CD4-positive, CD25-positive, alpha-beta regulatory T cell (primary cell): Measurements from ENCODE around the gene HOXB9. TPM values are rescaled to one million over a fixed set of nuclear protein-coding genes. Genes with fewer than 3 reads are reported as not detected.
A peak's percentile ranks its signal among the peaks of the same experiment; 100 is the strongest.

Source experiments
- ATAC-seq, 2 donors: fragments of 150-1000 bp; cut with Tn5 transposase; one replicate each; pipeline ENCODE4 v1.10.0; 2021; ENCODE audit warnings: low read depth in 2 of 2, moderate number of reproducible peaks in 2 of 2, moderate library complexity in 1 of 2
- DNase-seq, 3 donors: peaks; one replicate each; pipeline versions ENCODE4 v3.0.0 to v3.0.0-alpha.2; 2012 to 2022; ENCODE audit warnings: mixed read lengths in 1 of 3
- H3K27ac ChIP-seq: one replicate; pipeline ENCODE4 v1.7.0; 2013; ENCODE audit warnings: mild to moderate bottlenecking, low read length; ENCODE audit not compliant: insufficient read depth, poor library complexity, severe bottlenecking
- H3K27me3 ChIP-seq: one replicate; pipeline ENCODE4 v1.7.0; 2013; ENCODE audit warnings: low read length; ENCODE audit not compliant: control insufficient read depth, insufficient read depth
- H3K36me3 ChIP-seq: one replicate; pipeline ENCODE4 v1.7.0; 2013; ENCODE audit warnings: mild to moderate bottlenecking, low read length, moderate library complexity; ENCODE audit not compliant: control insufficient read depth, insufficient read depth
- H3K4me1 ChIP-seq: 2 replicates; pipeline ENCODE4 v1.7.0; 2013; ENCODE audit warnings: mild to moderate bottlenecking, low read length; ENCODE audit not compliant: insufficient read depth, control insufficient read depth, poor library complexity, severe bottlenecking
- H3K4me3 ChIP-seq: one replicate; pipeline ENCODE4 v1.7.0; 2013; ENCODE audit warnings: low read depth, mild to moderate bottlenecking, low read length, moderate library complexity
- H3K9me3 ChIP-seq, 2 experiments: 1 replicate in 1 of 2; 2 replicates in 1 of 2; pipeline ENCODE4 v1.7.0; 2013; ENCODE audit warnings: low read length in 2 of 2, mild to moderate bottlenecking in 1 of 2, moderate library complexity in 1 of 2; ENCODE audit not compliant: control insufficient read depth in 2 of 2
- H3K27ac Mint-ChIP-seq, 3 donors: one replicate each; pipeline ENCODE4 v1.8.0; 2020 to 2022; ENCODE audit warnings: mild to moderate bottlenecking in 3 of 3, mixed read lengths in 3 of 3, moderate library complexity in 2 of 3
- H3K27me3 Mint-ChIP-seq: one replicate; pipeline ENCODE4 v1.8.0; 2022; ENCODE audit warnings: mild to moderate bottlenecking, mixed read lengths
- H3K36me3 Mint-ChIP-seq: one replicate; pipeline ENCODE4 v1.8.0; 2020; ENCODE audit warnings: mixed read lengths
- H3K4me1 Mint-ChIP-seq, 4 donors: one replicate each; pipeline ENCODE4 v1.8.0; 2020 to 2022; ENCODE audit warnings: mixed read lengths in 4 of 4, mild to moderate bottlenecking in 1 of 4
- H3K4me3 Mint-ChIP-seq, 4 donors: one replicate each; pipeline ENCODE4 v1.8.0; 2020 to 2022; ENCODE audit warnings: mild to moderate bottlenecking in 4 of 4, mixed read lengths in 4 of 4, moderate library complexity in 3 of 4
- H3K9me3 Mint-ChIP-seq, 7 donors: one replicate each; pipeline ENCODE4 v1.8.0; 2020 to 2022; ENCODE audit warnings: mixed read lengths in 7 of 7, mild to moderate bottlenecking in 3 of 7, moderate library complexity in 2 of 7
- polyA plus RNA-seq, 4 donors: library from polyadenylated mRNA; unstranded; fragments of 300-500 nt; fragmentation: Illumina TruSeq; gene quantifications; one replicate each; pipeline ENCODE4 v1.2.3, GENCODE V29; 2021
- total RNA-seq: library from RNA; stranded (reverse); gene quantifications from one replicate; pipeline ENCODE4 v1.2.3, GENCODE V29; 2022

HOXB9 gene
- total and polyA plus RNA-seq, 5 donors from 2014 or later = 0.25 TPM; not detected in 4

- H3K9me3 Mint-ChIP-seq = no peaks in the 10 kb centered on the region
- no peaks in the 10 kb centered on the region for H3K36me3 ChIP-seq
- no peak overlapping the region for H3K27ac ChIP-seq
- peaks cover 34% of the 10 kb centered on the region for H3K27me3 Mint-ChIP-seq
- ATAC-seq (no peak), DNase-seq (no peak)
- peaks cover 6 to 30% (median 20%) of the 10 kb centered on the region in 4 donors for H3K4me1 Mint-ChIP-seq
- H3K27me3 ChIP-seq = peaks cover 7% of the 10 kb centered on the region
- H3K27ac Mint-ChIP-seq = peak overlapping the region in 1 of 3 donors; percentile 13
- no peak overlapping the region for H3K4me3 ChIP-seq
- peaks cover 30% of the 10 kb centered on the region for H3K4me1 ChIP-seq
- no peaks in the 10 kb centered on the region for H3K9me3 ChIP-seq
- peak overlapping the region in 1 of 4 donors; percentile 66 for H3K4me3 Mint-ChIP-seq
- H3K36me3 Mint-ChIP-seq = peaks cover 3% of the 10 kb centered on the region
Observed at GRCh38 chr17:48574505-48575065, 51.6 kb downstream of the HOXB9 start.

- no peaks in the 10 kb centered on the region for H3K9me3 ChIP-seq
- H3K27ac ChIP-seq = no peak overlapping the region
- peaks cover 19% of the 10 kb centered on the region for H3K27me3 Mint-ChIP-seq
- H3K4me1 Mint-ChIP-seq = peaks cover 0 to 17% (median 12%) of the 10 kb centered on the region in 4 donors
- H3K4me3 ChIP-seq = no peak overlapping the region
- DNase-seq (no peak), ATAC-seq (no peak)
- peaks cover 11% of the 10 kb centered on the region for H3K4me1 ChIP-seq
- peaks cover 8% of the 10 kb centered on the region for H3K36me3 Mint-ChIP-seq
- no peak overlapping the region for H3K27ac Mint-ChIP-seq
- no peaks in the 10 kb centered on the region for H3K9me3 Mint-ChIP-seq
- no peaks in the 10 kb centered on the region for H3K36me3 ChIP-seq
- no peak overlapping the region for H3K4me3 Mint-ChIP-seq
- peaks cover 2% of the 10 kb centered on the region for H3K27me3 ChIP-seq
Observed at GRCh38 chr17:48571826-48572417, 54.2 kb downstream of the HOXB9 start.

Other genes starting within 250 kb of the HOXB9 start
- gene SKAP1, start 196.1 kb downstream of the HOXB9 start, total RNA-seq = 196 TPM
- 100 to 1,000 TPM; 348 to 554 (median 391) TPM for gene SKAP1, start 196.1 kb downstream of the HOXB9 start, polyA plus RNA-seq
- not detected for gene HOXB1, start 95.3 kb downstream of the HOXB9 start, total RNA-seq
- gene HOXB1, start 95.3 kb downstream of the HOXB9 start, polyA plus RNA-seq = not detected
- 19.1 TPM for gene HOXB2, start 81.2 kb downstream of the HOXB9 start, total RNA-seq
- 10 to 100 TPM; 27.1 to 42.4 (median 32.4) TPM for gene HOXB2, start 81.2 kb downstream of the HOXB9 start, polyA plus RNA-seq
- 2.9 TPM for gene HOXB4, start 48.0 kb downstream of the HOXB9 start, total RNA-seq
- under 1 TPM in 2 of 4 donors, not detected in 2; 0.16 to 0.18 TPM for gene HOXB4, start 48.0 kb downstream of the HOXB9 start, polyA plus RNA-seq
- 8.1 TPM for gene HOXB3, start 36.1 kb downstream of the HOXB9 start, total RNA-seq
- under 1 TPM in 2 of 4 donors, not detected in 2; 0.05 to 0.16 TPM for gene HOXB3, start 36.1 kb downstream of the HOXB9 start, polyA plus RNA-seq
- gene HOXB5, start 32.6 kb downstream of the HOXB9 start, total RNA-seq = not detected
- not detected for gene HOXB5, start 32.6 kb downstream of the HOXB9 start, polyA plus RNA-seq
- not detected for gene HOXB6, start 21.4 kb downstream of the HOXB9 start, total RNA-seq
- gene HOXB6, start 21.4 kb downstream of the HOXB9 start, polyA plus RNA-seq = not detected
- 2.1 TPM for gene HOXB7, start 15.3 kb downstream of the HOXB9 start, total RNA-seq
- 1 to 10 TPM in 3 of 4 donors, under 1 TPM in 1; 0.77 to 7.2 (median 2.1) TPM for gene HOXB7, start 15.3 kb downstream of the HOXB9 start, polyA plus RNA-seq
- not detected for gene HOXB8, start 11.1 kb downstream of the HOXB9 start, total RNA-seq
- gene HOXB8, start 11.1 kb downstream of the HOXB9 start, polyA plus RNA-seq = not detected
- gene PRAC1, start 96.2 kb upstream of the HOXB9 start, total RNA-seq = not detected
- not detected for gene PRAC1, start 96.2 kb upstream of the HOXB9 start, polyA plus RNA-seq
- not detected for gene PRAC2, start 96.8 kb upstream of the HOXB9 start, total RNA-seq
- gene PRAC2, start 96.8 kb upstream of the HOXB9 start, polyA plus RNA-seq = not detected
- not detected for gene HOXB13, start 102.4 kb upstream of the HOXB9 start, total RNA-seq
- not detected for gene HOXB13, start 102.4 kb upstream of the HOXB9 start, polyA plus RNA-seq
- gene TTLL6, start 190.9 kb upstream of the HOXB9 start, total RNA-seq = not detected
- gene TTLL6, start 190.9 kb upstream of the HOXB9 start, polyA plus RNA-seq = not detected
- 226 TPM for gene CALCOCO2, start 204.7 kb upstream of the HOXB9 start, total RNA-seq
- 100 to 1,000 TPM; 179 to 240 (median 203) TPM for gene CALCOCO2, start 204.7 kb upstream of the HOXB9 start, polyA plus RNA-seq